ENCODE measurements around the gene IL4R. TPM values are rescaled to one million over a fixed set of nuclear protein-coding genes. Genes with fewer than 3 reads are reported as not detected.

Gene IL4R
- total RNA-seq, 1 experiment from 2014 or later: 32.6 TPM

DNA sequence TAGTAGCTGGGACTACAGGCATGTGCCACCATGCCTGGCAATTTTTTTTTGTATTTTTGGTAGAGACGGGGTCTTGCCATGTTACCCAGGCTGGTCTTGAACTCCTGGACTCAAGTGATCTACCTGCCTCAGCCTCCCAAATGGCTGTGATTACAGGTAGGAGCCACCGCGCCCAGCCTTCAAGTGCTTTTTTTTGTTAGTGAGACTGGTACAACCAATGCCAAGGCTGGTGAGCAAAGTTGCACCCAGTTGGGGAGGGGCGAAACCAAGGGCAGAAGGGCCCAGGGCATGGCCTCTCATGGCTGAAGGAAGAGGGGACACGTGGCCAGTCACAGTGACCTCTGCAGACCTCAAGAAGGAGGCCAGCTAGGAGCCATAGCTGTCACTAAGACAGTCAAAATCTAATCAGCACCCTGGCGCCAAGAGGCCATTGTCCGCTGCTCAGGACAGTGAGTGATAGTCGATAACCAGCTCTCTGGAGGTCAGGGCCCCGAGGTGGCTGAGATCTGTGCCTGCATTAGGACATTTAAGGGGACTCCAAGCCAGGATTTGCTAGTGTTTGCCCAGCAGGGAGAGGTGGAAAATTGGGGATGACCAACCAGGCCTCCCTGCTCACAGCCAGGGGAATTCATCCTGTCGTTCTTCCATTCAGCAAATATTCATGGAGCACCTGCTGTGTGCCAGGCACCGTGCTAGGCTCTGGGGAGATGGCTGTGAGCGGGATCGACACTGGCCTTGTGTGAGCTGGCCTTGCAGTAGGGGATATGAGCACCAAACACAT is 10.2 kb downstream of the IL4R start:
- Mint-ChIP-seq H3K27ac (ENCODE audit: unreplicated experiment) (no peak overlapping the region), H3K36me3 (ENCODE audit: insufficient read depth, unreplicated experiment) (peaks cover 12% of the 10 kb centered on the region), H3K4me3 (ENCODE audit: unreplicated experiment) (no peak overlapping the region), H3K4me1 (ENCODE audit: low read depth, unreplicated experiment) (peaks cover 27% of the 10 kb centered on the region), H3K27me3 (ENCODE audit: insufficient read depth, unreplicated experiment) (no peaks in the 10 kb centered on the region), H3K9me3 (ENCODE audit: unreplicated experiment) (no peaks in the 10 kb centered on the region)
- DNase-seq: no peak
- Histone ChIP-seq H3K36me3 (ENCODE audit: control insufficient read depth, insufficient read depth, low read length) (no peaks in the 10 kb centered on the region; the same call in 1 of the 2 replicates), H3K27me3 (replicated peaks; ENCODE audit: control insufficient read depth, insufficient read depth, low read length) (no peaks in the 10 kb centered on the region), H3K4me3 (ENCODE audit: low read depth, low read length) (no peak overlapping the region), H3K4me1 (peaks cover 24% of the 10 kb centered on the region), H3K9me3 (no peaks in the 10 kb centered on the region)
- ChIA-PET CTCF (no interaction called here), POLR2A (no interaction called here)
- TF ChIP-seq, protein P1, sequence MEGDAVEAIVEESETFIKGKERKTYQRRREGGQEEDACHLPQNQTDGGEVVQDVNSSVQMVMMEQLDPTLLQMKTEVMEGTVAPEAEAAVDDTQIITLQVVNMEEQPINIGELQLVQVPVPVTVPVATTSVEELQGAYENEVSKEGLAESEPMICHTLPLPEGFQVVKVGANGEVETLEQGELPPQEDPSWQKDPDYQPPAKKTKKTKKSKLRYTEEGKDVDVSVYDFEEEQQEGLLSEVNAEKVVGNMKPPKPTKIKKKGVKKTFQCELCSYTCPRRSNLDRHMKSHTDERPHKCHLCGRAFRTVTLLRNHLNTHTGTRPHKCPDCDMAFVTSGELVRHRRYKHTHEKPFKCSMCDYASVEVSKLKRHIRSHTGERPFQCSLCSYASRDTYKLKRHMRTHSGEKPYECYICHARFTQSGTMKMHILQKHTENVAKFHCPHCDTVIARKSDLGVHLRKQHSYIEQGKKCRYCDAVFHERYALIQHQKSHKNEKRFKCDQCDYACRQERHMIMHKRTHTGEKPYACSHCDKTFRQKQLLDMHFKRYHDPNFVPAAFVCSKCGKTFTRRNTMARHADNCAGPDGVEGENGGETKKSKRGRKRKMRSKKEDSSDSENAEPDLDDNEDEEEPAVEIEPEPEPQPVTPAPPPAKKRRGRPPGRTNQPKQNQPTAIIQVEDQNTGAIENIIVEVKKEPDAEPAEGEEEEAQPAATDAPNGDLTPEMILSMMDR (IDR thresholded peaks at IDR 0.05; ENCODE audit: insufficient read depth in 1 of 2, low read depth in 1 of 2, low read length in 1 of 2, severe bottlenecking in 1 of 2, unreplicated experiment in 1 of 2): no peak
- intact Hi-C loops (cut with micrococcal nuclease; ENCODE audit: unreplicated experiment): no loop called here
- BruUV-seq (replicated peaks): no TSS peak

DNA sequence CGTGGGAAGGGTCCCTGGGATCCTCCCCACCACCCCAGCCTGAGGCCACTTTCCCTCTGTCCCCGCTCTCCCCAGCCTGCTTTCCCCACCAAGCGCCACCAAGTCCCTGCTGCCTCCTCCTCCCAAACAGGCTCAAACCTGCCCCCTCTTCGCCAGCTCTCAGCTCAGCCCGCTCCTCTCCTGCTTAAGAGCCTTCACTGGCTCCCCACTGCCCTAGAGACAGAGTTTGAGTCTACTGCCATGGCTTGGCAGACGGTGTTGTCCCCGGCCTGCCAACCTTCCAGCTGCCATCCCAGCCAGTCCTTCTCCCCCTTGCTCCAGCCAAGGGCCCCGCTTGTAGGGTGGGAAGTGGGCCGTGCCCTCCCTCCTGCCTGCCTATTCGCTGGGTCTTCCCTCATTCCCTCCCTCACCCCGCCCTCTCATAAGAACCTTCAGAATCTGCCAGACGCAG is 11.1 kb downstream of the IL4R start:
- H3K27ac Mint-ChIP-seq (ENCODE audit: unreplicated experiment): peak overlapping the region; percentile 23

DNA sequence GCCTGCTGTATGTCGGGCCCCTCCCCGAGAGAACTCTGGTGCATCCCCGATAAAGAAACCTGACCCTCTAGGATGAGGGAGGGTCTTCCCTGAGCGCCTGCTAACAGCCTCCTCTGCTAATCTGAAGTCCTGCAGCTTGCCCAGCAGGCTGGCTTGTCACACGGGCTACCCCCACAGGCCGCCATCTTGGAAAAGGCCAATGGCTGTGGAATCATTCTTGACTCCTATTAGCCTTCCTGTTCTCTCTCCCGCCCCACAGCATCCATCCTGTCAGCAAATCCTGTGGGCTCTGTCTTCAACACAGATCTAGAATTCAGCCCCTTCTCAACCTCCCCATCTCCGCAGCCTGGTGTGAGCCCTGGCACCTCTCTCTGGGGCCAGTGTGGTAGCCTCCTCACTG is 12.0 kb downstream of the IL4R start:
- Histone ChIP-seq H3K4me3 (ENCODE audit: low read depth, low read length) (no peak overlapping the region), H3K4me1 (peaks cover 24% of the 10 kb centered on the region), H3K9me3 (no peaks in the 10 kb centered on the region), H3K36me3 (ENCODE audit: control insufficient read depth, insufficient read depth, low read length) (no peaks in the 10 kb centered on the region; the same call in none of the 2 replicates), H3K27me3 (replicated peaks; ENCODE audit: control insufficient read depth, insufficient read depth, low read length) (no peaks in the 10 kb centered on the region)
- H3K4me3 Mint-ChIP-seq (ENCODE audit: unreplicated experiment): no peak overlapping the region
- BruUV-seq (replicated peaks): no TSS peak
- peaks cover 12% of the 10 kb centered on the region for H3K36me3 Mint-ChIP-seq (ENCODE audit: insufficient read depth, unreplicated experiment)
- ChIA-PET POLR2A (interaction anchor here (0.6 kb wide), 1 partner anchor 11 kb away, joined by 4 read pairs; no protein-coding TSS in a partner anchor), CTCF (no interaction called here)
- H3K27ac Mint-ChIP-seq (ENCODE audit: unreplicated experiment): peak overlapping the region; percentile 66
- no peaks in the 10 kb centered on the region for H3K27me3 Mint-ChIP-seq (ENCODE audit: insufficient read depth, unreplicated experiment)
- H3K4me1 Mint-ChIP-seq (ENCODE audit: low read depth, unreplicated experiment): peaks cover 24% of the 10 kb centered on the region
- no peak for DNase-seq
- TF ChIP-seq, protein P1 (IDR thresholded peaks at IDR 0.05; ENCODE audit: insufficient read depth in 1 of 2, low read depth in 1 of 2, low read length in 1 of 2, severe bottlenecking in 1 of 2, unreplicated experiment in 1 of 2): no peak
- H3K9me3 Mint-ChIP-seq (ENCODE audit: unreplicated experiment): no peaks in the 10 kb centered on the region
- intact Hi-C loops (cut with micrococcal nuclease; ENCODE audit: unreplicated experiment): loop anchor here (5.0 kb wide), 1 partner anchor 37 kb away; no protein-coding TSS in a partner anchor

More for the DNA sequence above, 11.1 kb downstream of the IL4R start:
- H3K4me1 Mint-ChIP-seq (ENCODE audit: low read depth, unreplicated experiment): peaks cover 24% of the 10 kb centered on the region
- H3K27me3 Mint-ChIP-seq (ENCODE audit: insufficient read depth, unreplicated experiment): no peaks in the 10 kb centered on the region
- no peak overlapping the region for H3K4me3 Mint-ChIP-seq (ENCODE audit: unreplicated experiment)
- Histone ChIP-seq H3K9me3 (no peaks in the 10 kb centered on the region), H3K36me3 (ENCODE audit: control insufficient read depth, insufficient read depth, low read length) (no peaks in the 10 kb centered on the region; the same call in 1 of the 2 replicates), H3K4me3 (ENCODE audit: low read depth, low read length) (no peak overlapping the region), H3K27me3 (replicated peaks; ENCODE audit: control insufficient read depth, insufficient read depth, low read length) (no peaks in the 10 kb centered on the region), H3K4me1 (peaks cover 24% of the 10 kb centered on the region)
- ChIA-PET CTCF (no interaction called here), POLR2A (no interaction called here)
- TF ChIP-seq, protein P1 (IDR thresholded peaks at IDR 0.05; ENCODE audit: insufficient read depth in 1 of 2, low read depth in 1 of 2, low read length in 1 of 2, severe bottlenecking in 1 of 2, unreplicated experiment in 1 of 2): no peak
- intact Hi-C loops (cut with micrococcal nuclease; ENCODE audit: unreplicated experiment): loop anchor here (5.0 kb wide), 1 partner anchor 37 kb away; no protein-coding TSS in a partner anchor
- peaks cover 12% of the 10 kb centered on the region for H3K36me3 Mint-ChIP-seq (ENCODE audit: insufficient read depth, unreplicated experiment)
- no TSS peak for BruUV-seq (replicated peaks)
- H3K9me3 Mint-ChIP-seq (ENCODE audit: unreplicated experiment): no peaks in the 10 kb centered on the region
- no peak for DNase-seq

Data from Caco-2 (cell line).